HG02588 (cell line): Measurements from ENCODE around the gene KMT2C.
"Not testable (repeated sequence)": the region's sequence is repeated elsewhere in the genome, so short reads cannot be mapped to it uniquely, and the experiment has no call there.

Experiments used
- ATAC-seq: cut with Tn5 transposase; IDR thresholded peaks from one replicate; pipeline ENCODE4 v1.9.1; 2021; ENCODE audit warnings: mild to moderate bottlenecking, moderate library complexity; ENCODE audit not compliant: unreplicated experiment

Gene KMT2C

GRCh38 chr7:152365982-152366603, 69.7 kb downstream of the KMT2C start:
- ATAC-seq, result no peak

- no peak for ATAC-seq
Measured at GRCh38 chr7:152363798-152364197, 72.0 kb downstream of the KMT2C start.

GRCh38 chr7:152362128-152362926, 73.5 kb downstream of the KMT2C start:
- no peak for ATAC-seq

GRCh38 chr7:152355474-152356057, 80.2 kb downstream of the KMT2C start:
- ATAC-seq, result no peak

GRCh38 chr7:152354061-152354460, 81.7 kb downstream of the KMT2C start:
- ATAC-seq, result no peak

- not testable (repeated sequence) for ATAC-seq
Measured at GRCh38 chr7:152353281-152353680, 82.5 kb downstream of the KMT2C start.

GRCh38 chr7:152351747-152352146, 84.1 kb downstream of the KMT2C start:
- not testable (repeated sequence) for ATAC-seq

- ATAC-seq, result no peak
Measured at GRCh38 chr7:152351168-152351567, 84.6 kb downstream of the KMT2C start.

- ATAC-seq, result no peak
Measured at GRCh38 chr7:152347888-152348287, 87.9 kb downstream of the KMT2C start.

- ATAC-seq, result peak; percentile 42
Measured at GRCh38 chr7:152344253-152344652, 91.5 kb downstream of the KMT2C start.

- ATAC-seq, result no peak
Measured at GRCh38 chr7:152342796-152343195, 93.0 kb downstream of the KMT2C start.

- ATAC-seq, result no peak
Measured at GRCh38 chr7:152341914-152342236, 93.9 kb downstream of the KMT2C start.

- no peak for ATAC-seq
Measured at GRCh38 chr7:152341039-152341913, 94.5 kb downstream of the KMT2C start.

GRCh38 chr7:152340161-152340560, 95.6 kb downstream of the KMT2C start:
- no peak for ATAC-seq

- no peak for ATAC-seq
Measured at GRCh38 chr7:152338561-152338960, 97.2 kb downstream of the KMT2C start.

GRCh38 chr7:152336754-152337368, 98.9 kb downstream of the KMT2C start:
- no peak for ATAC-seq

- peak; percentile 59 for ATAC-seq
Measured at GRCh38 chr7:152335900-152336571, 99.8 kb downstream of the KMT2C start.

GRCh38 chr7:152333134-152333533, 102.7 kb downstream of the KMT2C start:
- no peak for ATAC-seq

GRCh38 chr7:152330827-152331226, 105.0 kb downstream of the KMT2C start:
- ATAC-seq, result no peak

- ATAC-seq, result no peak
Measured at GRCh38 chr7:152329469-152329868, 106.3 kb downstream of the KMT2C start.
